Measurements from ENCODE around the gene MAN1C1.
A peak's percentile ranks its signal among the peaks of the same experiment; 100 is the strongest.

The MAN1C1 gene

GRCh38 chr1:25616095-25616986, at the start of gene MAN1C1:
Gene MAN1C1 (plus strand): TSS chr1:25616791. CDS start chr1:25617798, 1,007 bp downstream.
- peak within 1 kb of the TSS; percentile 98 for H2AFZ ChIP-seq (ENCODE audit: low read length, unreplicated experiment)

GRCh38 chr1:25567710-25568089, 48.9 kb upstream of the MAN1C1 start:
- Histone ChIP-seq H3K79me2 (ENCODE audit: control insufficient read depth, insufficient read depth, low read length, unreplicated experiment) (no peaks in the 10 kb centered on the region), H3K36me3 (ENCODE audit: insufficient read depth, low read length) (no peaks in the 10 kb centered on the region), H2AFZ (ENCODE audit: low read length, unreplicated experiment) (no peak overlapping the region), H3K27me3 (ENCODE audit: insufficient read depth, low read length) (no peaks in the 10 kb centered on the region), H3K4me1 (ENCODE audit: control insufficient read depth, insufficient read depth, low read length, unreplicated experiment) (peaks cover 23% of the 10 kb centered on the region), H3K27ac (ENCODE audit: low read depth, low read length) (peak overlapping the region; percentile 61; the same call in 1 of the 2 replicates), H3K4me3 (ENCODE audit: low read depth, low read length) (no peak overlapping the region)

More at GRCh38 chr1:25616095-25616986, at the start of gene MAN1C1:
- H3K27ac ChIP-seq (ENCODE audit: low read depth, low read length): no peak within 1 kb of the TSS
- H3K27me3 ChIP-seq (ENCODE audit: insufficient read depth, low read length): peaks cover 64% of the 10 kb centered on the region
- H3K4me3 ChIP-seq (ENCODE audit: low read depth, low read length): peak within 1 kb of the TSS; percentile 85
- no peaks in the 10 kb centered on the region for H3K79me2 ChIP-seq (ENCODE audit: control insufficient read depth, insufficient read depth, low read length, unreplicated experiment)
- H3K36me3 ChIP-seq (ENCODE audit: insufficient read depth, low read length): no peaks in the 10 kb centered on the region
- peaks cover 18% of the 10 kb centered on the region for H3K4me1 ChIP-seq (ENCODE audit: control insufficient read depth, insufficient read depth, low read length, unreplicated experiment)

DNA sequence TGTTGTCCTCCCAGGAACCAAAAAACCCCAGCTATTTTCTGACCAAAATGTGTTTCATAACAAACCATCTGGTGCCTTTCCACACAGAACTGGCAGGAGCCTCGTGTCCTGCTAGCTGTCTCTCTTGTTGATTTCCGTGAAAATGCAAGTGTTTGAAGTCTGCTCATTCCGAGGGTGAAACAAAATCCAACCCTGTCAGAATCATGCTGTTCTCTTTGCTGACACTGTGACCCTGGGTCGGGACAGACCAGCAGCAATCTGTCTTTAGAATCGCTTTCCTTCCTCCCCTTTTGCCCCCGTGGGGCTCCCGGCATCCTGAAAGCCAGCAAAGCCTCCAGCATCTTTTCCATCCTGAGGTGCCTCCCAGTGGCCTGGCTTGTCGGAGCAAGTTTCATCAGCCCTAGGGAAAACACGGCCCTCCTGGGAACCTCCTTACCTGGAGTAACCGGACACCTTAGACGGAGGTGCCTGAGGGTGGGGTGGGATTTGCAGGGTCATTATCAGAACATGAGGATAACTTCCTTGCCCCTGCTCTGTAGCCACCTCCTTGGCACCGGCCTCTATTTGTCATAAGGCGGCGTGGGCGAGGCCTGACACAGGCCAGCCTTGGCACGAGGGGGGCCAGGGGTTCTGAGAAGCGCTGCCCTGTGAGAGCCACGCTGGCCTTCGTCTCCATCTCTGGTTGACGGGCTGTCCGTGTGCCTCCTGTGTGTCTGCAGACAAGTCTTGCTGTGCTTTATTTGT, 48.3 kb upstream of the MAN1C1 start:
- no peak overlapping the region for H2AFZ ChIP-seq (ENCODE audit: low read length, unreplicated experiment)
- peak overlapping the region; percentile 61 for H3K27ac ChIP-seq (ENCODE audit: low read depth, low read length)
- H3K27me3 ChIP-seq (ENCODE audit: insufficient read depth, low read length): no peaks in the 10 kb centered on the region
- peaks cover 23% of the 10 kb centered on the region for H3K4me1 ChIP-seq (ENCODE audit: control insufficient read depth, insufficient read depth, low read length, unreplicated experiment)
- H3K4me3 ChIP-seq (ENCODE audit: low read depth, low read length): no peak overlapping the region
- H3K79me2 ChIP-seq (ENCODE audit: control insufficient read depth, insufficient read depth, low read length, unreplicated experiment): no peaks in the 10 kb centered on the region
- no peaks in the 10 kb centered on the region for H3K36me3 ChIP-seq (ENCODE audit: insufficient read depth, low read length)

- peak overlapping the region; percentile 61 for H3K27ac ChIP-seq (ENCODE audit: low read depth, low read length)
- peak overlapping the region; percentile 32; the same call in 1 of the 2 replicates for H3K4me3 ChIP-seq (ENCODE audit: low read depth, low read length)
- no peaks in the 10 kb centered on the region for H3K27me3 ChIP-seq (ENCODE audit: insufficient read depth, low read length)
- no peak overlapping the region for H2AFZ ChIP-seq (ENCODE audit: low read length, unreplicated experiment)
- H3K79me2 ChIP-seq (ENCODE audit: control insufficient read depth, insufficient read depth, low read length, unreplicated experiment): no peaks in the 10 kb centered on the region
- H3K36me3 ChIP-seq (ENCODE audit: insufficient read depth, low read length): no peaks in the 10 kb centered on the region
- H3K4me1 ChIP-seq (ENCODE audit: control insufficient read depth, insufficient read depth, low read length, unreplicated experiment): peaks cover 23% of the 10 kb centered on the region
Observed at GRCh38 chr1:25568834-25569596, 47.6 kb upstream of the MAN1C1 start.

- Histone ChIP-seq H3K4me1 (ENCODE audit: control insufficient read depth, insufficient read depth, low read length, unreplicated experiment) (peaks cover 23% of the 10 kb centered on the region), H3K27me3 (ENCODE audit: insufficient read depth, low read length) (no peaks in the 10 kb centered on the region), H3K4me3 (ENCODE audit: low read depth, low read length) (no peak overlapping the region), H3K36me3 (ENCODE audit: insufficient read depth, low read length) (no peaks in the 10 kb centered on the region), H2AFZ (ENCODE audit: low read length, unreplicated experiment) (no peak overlapping the region), H3K27ac (ENCODE audit: low read depth, low read length) (no peak overlapping the region), H3K79me2 (ENCODE audit: control insufficient read depth, insufficient read depth, low read length, unreplicated experiment) (no peaks in the 10 kb centered on the region)
Observed at GRCh38 chr1:25569597-25570396, 46.8 kb upstream of the MAN1C1 start.

GRCh38 chr1:25570798-25571521, 45.6 kb upstream of the MAN1C1 start:
- H3K4me1 ChIP-seq (ENCODE audit: control insufficient read depth, insufficient read depth, low read length, unreplicated experiment): peaks cover 23% of the 10 kb centered on the region
- no peaks in the 10 kb centered on the region for H3K79me2 ChIP-seq (ENCODE audit: control insufficient read depth, insufficient read depth, low read length, unreplicated experiment)
- H3K4me3 ChIP-seq (ENCODE audit: low read depth, low read length): no peak overlapping the region
- H3K27ac ChIP-seq (ENCODE audit: low read depth, low read length): no peak overlapping the region
- H3K27me3 ChIP-seq (ENCODE audit: insufficient read depth, low read length): no peaks in the 10 kb centered on the region
- H2AFZ ChIP-seq (ENCODE audit: low read length, unreplicated experiment): no peak overlapping the region
- no peaks in the 10 kb centered on the region for H3K36me3 ChIP-seq (ENCODE audit: insufficient read depth, low read length)

DNA sequence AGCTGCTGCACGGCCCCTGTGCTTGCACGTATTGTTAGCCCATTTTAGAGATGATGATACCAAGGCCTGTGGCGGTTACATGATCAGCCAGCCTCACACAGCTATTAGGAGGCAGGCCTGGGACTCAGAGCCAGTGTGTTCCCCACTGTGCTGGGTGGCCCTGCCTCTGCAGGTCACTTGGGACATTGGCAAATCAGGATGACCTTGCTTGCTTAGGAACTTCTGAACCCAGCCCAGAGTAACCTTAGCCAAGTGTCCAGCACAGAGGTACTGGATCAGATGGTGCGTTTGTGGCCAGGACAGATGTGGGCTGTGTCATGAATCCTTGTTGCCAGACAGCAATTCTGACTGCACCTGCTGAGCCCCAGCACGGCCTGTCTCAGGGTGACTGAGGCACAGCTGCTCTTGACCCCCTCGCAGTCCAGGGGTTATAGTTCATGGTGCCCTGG, 45.0 kb upstream of the MAN1C1 start:
- Histone ChIP-seq H3K36me3 (ENCODE audit: insufficient read depth, low read length) (no peaks in the 10 kb centered on the region), H2AFZ (ENCODE audit: low read length, unreplicated experiment) (no peak overlapping the region), H3K27me3 (ENCODE audit: insufficient read depth, low read length) (no peaks in the 10 kb centered on the region), H3K27ac (ENCODE audit: low read depth, low read length) (no peak overlapping the region), H3K4me1 (ENCODE audit: control insufficient read depth, insufficient read depth, low read length, unreplicated experiment) (peaks cover 23% of the 10 kb centered on the region), H3K79me2 (ENCODE audit: control insufficient read depth, insufficient read depth, low read length, unreplicated experiment) (no peaks in the 10 kb centered on the region), H3K4me3 (ENCODE audit: low read depth, low read length) (no peak overlapping the region)

DNA sequence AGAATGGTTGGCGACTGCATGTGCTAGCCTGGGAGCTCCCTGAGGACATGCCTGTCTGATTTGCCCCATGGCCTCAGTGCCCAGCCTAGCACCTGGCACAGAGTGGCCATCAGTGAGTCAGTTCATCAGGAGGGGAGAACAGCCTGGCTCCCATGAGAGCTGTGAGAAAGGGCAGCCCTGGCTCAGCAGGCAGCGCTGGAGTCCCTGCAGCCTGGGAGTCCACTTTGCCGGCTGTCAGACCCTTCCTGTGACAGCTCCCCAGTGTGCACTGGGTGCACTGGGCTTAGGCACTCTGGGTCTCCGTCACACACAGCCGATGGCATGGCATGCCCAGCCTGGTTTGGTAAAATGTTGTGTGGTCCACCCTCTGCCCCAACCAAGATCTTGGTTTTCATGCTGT, 44.5 kb upstream of the MAN1C1 start:
- Histone ChIP-seq H3K27ac (ENCODE audit: low read depth, low read length) (no peak overlapping the region), H3K4me3 (ENCODE audit: low read depth, low read length) (no peak overlapping the region), H3K27me3 (ENCODE audit: insufficient read depth, low read length) (no peaks in the 10 kb centered on the region), H3K36me3 (ENCODE audit: insufficient read depth, low read length) (no peaks in the 10 kb centered on the region), H3K4me1 (ENCODE audit: control insufficient read depth, insufficient read depth, low read length, unreplicated experiment) (peaks cover 23% of the 10 kb centered on the region), H3K79me2 (ENCODE audit: control insufficient read depth, insufficient read depth, low read length, unreplicated experiment) (no peaks in the 10 kb centered on the region), H2AFZ (ENCODE audit: low read length, unreplicated experiment) (no peak overlapping the region)

GRCh38 chr1:25572708-25573590, 43.6 kb upstream of the MAN1C1 start:
- peaks cover 19% of the 10 kb centered on the region for H3K4me1 ChIP-seq (ENCODE audit: control insufficient read depth, insufficient read depth, low read length, unreplicated experiment)
- H3K4me3 ChIP-seq (ENCODE audit: low read depth, low read length): no peak overlapping the region
- no peaks in the 10 kb centered on the region for H3K27me3 ChIP-seq (ENCODE audit: insufficient read depth, low read length)
- H2AFZ ChIP-seq (ENCODE audit: low read length, unreplicated experiment): no peak overlapping the region
- H3K36me3 ChIP-seq (ENCODE audit: insufficient read depth, low read length): no peaks in the 10 kb centered on the region
- H3K27ac ChIP-seq (ENCODE audit: low read depth, low read length): no peak overlapping the region
- no peaks in the 10 kb centered on the region for H3K79me2 ChIP-seq (ENCODE audit: control insufficient read depth, insufficient read depth, low read length, unreplicated experiment)

Measured in ACC112 (cell line).